DND-41 (cell line): Measurements from ENCODE around the gene FKBP14.
"Not testable (repeated sequence)": the region's sequence is repeated elsewhere in the genome, so short reads cannot be mapped to it uniquely, and the experiment has no call there.

Experiments
- EZH2 ChIP-seq: IDR thresholded peaks from 3 replicates; pipeline ENCODE4 v1.6.1; 2012; ENCODE audit warnings: borderline replicate concordance, low read depth, mild to moderate bottlenecking, moderate library complexity, low read length, inconsistent platforms; ENCODE audit not compliant: severe bottlenecking
- TF ChIP-seq, protein P1 (sequence below): IDR thresholded peaks from 2 replicates; pipeline ENCODE4 v1.5.1; 2012; ENCODE audit warnings: borderline replicate concordance, low read length, moderate library complexity, mild to moderate bottlenecking; ENCODE audit not compliant: poor library complexity, severe bottlenecking; ENCODE audit errors: extremely low read depth

DNA sequence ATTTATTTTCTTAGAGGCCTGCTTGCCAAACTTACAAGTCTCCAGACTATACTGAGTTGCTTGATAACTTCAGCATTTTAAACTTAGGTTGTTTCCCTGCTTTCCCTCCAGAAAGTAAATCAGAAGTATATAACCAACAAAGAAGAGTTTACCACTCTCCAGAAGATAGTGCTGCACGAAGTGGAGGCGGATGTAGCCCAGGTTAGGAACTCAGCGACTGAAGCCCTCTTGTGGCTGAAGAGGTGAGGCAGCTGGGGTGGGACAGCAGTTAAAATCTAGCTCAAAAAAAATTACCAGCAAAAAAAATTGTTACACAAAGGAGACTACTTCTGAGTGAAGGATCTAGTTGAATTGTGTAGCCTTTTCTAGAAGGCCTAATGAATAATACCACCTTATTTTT is 35.3 kb upstream of the FKBP14 start:
- TF ChIP-seq, protein P1, sequence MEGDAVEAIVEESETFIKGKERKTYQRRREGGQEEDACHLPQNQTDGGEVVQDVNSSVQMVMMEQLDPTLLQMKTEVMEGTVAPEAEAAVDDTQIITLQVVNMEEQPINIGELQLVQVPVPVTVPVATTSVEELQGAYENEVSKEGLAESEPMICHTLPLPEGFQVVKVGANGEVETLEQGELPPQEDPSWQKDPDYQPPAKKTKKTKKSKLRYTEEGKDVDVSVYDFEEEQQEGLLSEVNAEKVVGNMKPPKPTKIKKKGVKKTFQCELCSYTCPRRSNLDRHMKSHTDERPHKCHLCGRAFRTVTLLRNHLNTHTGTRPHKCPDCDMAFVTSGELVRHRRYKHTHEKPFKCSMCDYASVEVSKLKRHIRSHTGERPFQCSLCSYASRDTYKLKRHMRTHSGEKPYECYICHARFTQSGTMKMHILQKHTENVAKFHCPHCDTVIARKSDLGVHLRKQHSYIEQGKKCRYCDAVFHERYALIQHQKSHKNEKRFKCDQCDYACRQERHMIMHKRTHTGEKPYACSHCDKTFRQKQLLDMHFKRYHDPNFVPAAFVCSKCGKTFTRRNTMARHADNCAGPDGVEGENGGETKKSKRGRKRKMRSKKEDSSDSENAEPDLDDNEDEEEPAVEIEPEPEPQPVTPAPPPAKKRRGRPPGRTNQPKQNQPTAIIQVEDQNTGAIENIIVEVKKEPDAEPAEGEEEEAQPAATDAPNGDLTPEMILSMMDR, result peak; percentile 48
- TF ChIP-seq EZH2, result not testable (repeated sequence)
